GM23338 (cell line): ENCODE data around the gene HIF3A. TPM values are rescaled to one million over a fixed set of nuclear protein-coding genes. Genes with fewer than 3 reads are reported as not detected.

Experiments
- ATAC-seq: fragments of 200-7000 bp; cut with Tn5 transposase; 3 replicates; pipeline ENCODE4 v1.9.1; 2020
- DNase-seq: peaks from one replicate; pipeline ENCODE4 v3.0.0-alpha.2; 2015; ENCODE audit warnings: low spot score
- H2AFZ ChIP-seq: fragments of 200-600 bp; sonication (generic); 2 replicates; pipeline ENCODE4 v1.8.0; 2016; ENCODE audit warnings: antibody characterized with exemption, mild to moderate bottlenecking, moderate library complexity
- H3F3A ChIP-seq: fragments of 200-600 bp; sonication (generic); replicated peaks from 2 replicates; pipeline ENCODE4 v1.8.0; 2017; ENCODE audit warnings: antibody characterized with exemption, mixed run types, low read depth
- H3K27ac ChIP-seq: fragments of 200-600 bp; sonication (generic); 2 replicates; pipeline ENCODE4 v1.6.1; 2016; ENCODE audit warnings: low read depth
- H3K27me3 ChIP-seq: fragments of 200-600 bp; sonication (generic); 2 replicates; pipeline ENCODE4 v1.8.0; 2016; ENCODE audit warnings: mild to moderate bottlenecking, mixed run types, moderate library complexity; ENCODE audit not compliant: insufficient read depth
- H3K36me3 ChIP-seq: fragments of 200-600 bp; sonication (generic); 2 replicates; pipeline ENCODE4 v1.8.0; 2016; ENCODE audit warnings: mild to moderate bottlenecking; ENCODE audit not compliant: insufficient read depth
- H3K4me1 ChIP-seq: fragments of 200-600 bp; sonication (generic); 2 replicates; pipeline ENCODE4 v1.8.0; 2016; ENCODE audit warnings: mild to moderate bottlenecking, moderate library complexity; ENCODE audit not compliant: insufficient read depth
- H3K4me2 ChIP-seq: fragments of 200-600 bp; sonication (generic); 2 replicates; pipeline ENCODE4 v1.7.1; 2017; ENCODE audit warnings: mixed run types
- H3K4me3 ChIP-seq: fragments of 200-600 bp; sonication (generic); 2 replicates; pipeline ENCODE4 v1.6.1; 2016; ENCODE audit warnings: mixed run types
- H3K79me2 ChIP-seq: fragments of 200-600 bp; sonication (generic); replicated peaks from 2 replicates; pipeline ENCODE4 v1.8.0; 2017; ENCODE audit warnings: mild to moderate bottlenecking; ENCODE audit not compliant: insufficient read depth
- H3K9me2 ChIP-seq: fragments of 200-600 bp; sonication (generic); 2 replicates; pipeline ENCODE4 v1.8.0; 2017; ENCODE audit not compliant: insufficient read depth
- H4K20me1 ChIP-seq: fragments of 200-600 bp; sonication (generic); replicated peaks from 2 replicates; pipeline ENCODE4 v1.8.0; 2017; ENCODE audit warnings: mild to moderate bottlenecking; ENCODE audit not compliant: insufficient read depth
- H3K27ac Mint-ChIP-seq: 2 replicates; pipeline ENCODE4 v1.8.0; 2020; ENCODE audit warnings: inconsistent platforms, mild to moderate bottlenecking, moderate library complexity, mixed read lengths
- H3K27me3 Mint-ChIP-seq: 3 replicates; pipeline ENCODE4 v1.8.0; 2022; ENCODE audit warnings: low read depth, mild to moderate bottlenecking, moderate library complexity, mixed read lengths, inconsistent platforms; ENCODE audit not compliant: insufficient read depth, poor library complexity
- H3K36me3 Mint-ChIP-seq: 3 replicates; pipeline ENCODE4 v1.8.0; 2021; ENCODE audit warnings: low read depth, mild to moderate bottlenecking, inconsistent platforms, moderate library complexity, mixed read lengths
- H3K4me1 Mint-ChIP-seq: 3 replicates; pipeline ENCODE4 v1.8.0; 2020; ENCODE audit warnings: mild to moderate bottlenecking, inconsistent platforms, mixed read lengths
- H3K4me3 Mint-ChIP-seq: 3 replicates; pipeline ENCODE4 v1.8.0; 2021; ENCODE audit warnings: moderate library complexity, mild to moderate bottlenecking, inconsistent platforms, mixed read lengths
- H3K9me3 Mint-ChIP-seq: 3 replicates; pipeline ENCODE4 v1.8.0; 2020; ENCODE audit warnings: moderate library complexity, mild to moderate bottlenecking, inconsistent platforms, mixed read lengths
- CREB1 ChIP-seq: fragments of 250-450 bp; sonication (Bioruptor Pico); IDR thresholded peaks from 2 replicates; pipeline ENCODE4 v1.5.0; 2020; ENCODE audit warnings: low read depth, mild to moderate bottlenecking, moderate library complexity
- EZH2 ChIP-seq: fragments of 200-600 bp; sonication (generic); IDR thresholded peaks from one replicate; pipeline ENCODE4 v1.8.0; 2017; ENCODE audit warnings: antibody characterized with exemption, mild to moderate bottlenecking, low read depth; ENCODE audit not compliant: unreplicated experiment
- EZH2phosphoT487 ChIP-seq: fragments of 200-600 bp; sonication (generic); IDR thresholded peaks from one replicate; pipeline ENCODE4 v1.8.1; 2018; ENCODE audit warnings: antibody characterized with exemption; ENCODE audit not compliant: unreplicated experiment
- JUNB ChIP-seq: IDR thresholded peaks from one replicate; pipeline ENCODE4 v1.6.1; 2016; ENCODE audit warnings: antibody characterized with exemption; ENCODE audit not compliant: unreplicated experiment
- NANOG ChIP-seq: IDR thresholded peaks from 2 replicates; pipeline ENCODE4 v1.6.1; 2016; ENCODE audit warnings: antibody characterized with exemption, borderline replicate concordance
- POLR2AphosphoS5 ChIP-seq: IDR thresholded peaks from 2 replicates; pipeline ENCODE4 v1.6.1; 2016; ENCODE audit warnings: antibody characterized with exemption, low read depth
- STAT1 ChIP-seq: IDR thresholded peaks from one replicate; pipeline ENCODE4 v1.6.1; 2016; ENCODE audit warnings: antibody characterized with exemption; ENCODE audit not compliant: unreplicated experiment
- ZNF114 ChIP-seq: fragments of 250-450 bp; sonication (Bioruptor Pico); IDR thresholded peaks from 2 replicates; pipeline ENCODE4 v1.5.0; 2020; ENCODE audit warnings: mild to moderate bottlenecking, moderate library complexity
- ZNF331 ChIP-seq: fragments of 250-450 bp; sonication (Bioruptor Pico); IDR thresholded peaks from 2 replicates; pipeline ENCODE4 v1.5.0; 2020; ENCODE audit warnings: low read depth, mild to moderate bottlenecking, moderate library complexity
- polyA plus RNA-seq: library from polyadenylated mRNA; unstranded; fragments of >200 nt; fragmentation: Nextera tagmentation; extraction: Ambion mirVana; gene quantifications from 2 replicates; pipeline ENCODE4 v1.2.1, GENCODE V29; 2016
- total RNA-seq: library from RNA; depleted of rRNA; stranded (reverse); fragments of >200 nt; shearing (Covaris generic); gene quantifications from 2 replicates; pipeline ENCODE4 v1.2.3, GENCODE V29; 2014
- TF ChIP-seq, protein P1 (sequence below): IDR thresholded peaks from 2 replicates; pipeline ENCODE4 v1.6.1; 2016; ENCODE audit warnings: antibody characterized with exemption
- TF ChIP-seq, protein P2 (sequence below): fragments of 250-450 bp; sonication (Bioruptor Pico); IDR thresholded peaks from 2 replicates; pipeline ENCODE4 v1.5.0; 2020; ENCODE audit warnings: mild to moderate bottlenecking, moderate library complexity
- TF ChIP-seq, protein P3 (sequence below), 2 experiments: fragments of 200-600 bp in 1 of 2; sonication (generic) in 1 of 2; conservative IDR thresholded peaks; 2 replicates each; pipeline versions ENCODE4 v1.5.1 to v1.6.1; 2016 to 2017; ENCODE audit warnings: antibody characterized with exemption in 2 of 2, low read depth in 2 of 2, mild to moderate bottlenecking in 2 of 2, moderate library complexity in 1 of 2
- TF ChIP-seq, protein P4 (sequence below): IDR thresholded peaks from one replicate; pipeline ENCODE4 v1.6.1; 2018; ENCODE audit warnings: antibody characterized with exemption; ENCODE audit not compliant: unreplicated experiment

HIF3A gene
- total and polyA plus RNA-seq, 2 experiments from 2014 or later: 20.4 to 70.5 TPM

DNA sequence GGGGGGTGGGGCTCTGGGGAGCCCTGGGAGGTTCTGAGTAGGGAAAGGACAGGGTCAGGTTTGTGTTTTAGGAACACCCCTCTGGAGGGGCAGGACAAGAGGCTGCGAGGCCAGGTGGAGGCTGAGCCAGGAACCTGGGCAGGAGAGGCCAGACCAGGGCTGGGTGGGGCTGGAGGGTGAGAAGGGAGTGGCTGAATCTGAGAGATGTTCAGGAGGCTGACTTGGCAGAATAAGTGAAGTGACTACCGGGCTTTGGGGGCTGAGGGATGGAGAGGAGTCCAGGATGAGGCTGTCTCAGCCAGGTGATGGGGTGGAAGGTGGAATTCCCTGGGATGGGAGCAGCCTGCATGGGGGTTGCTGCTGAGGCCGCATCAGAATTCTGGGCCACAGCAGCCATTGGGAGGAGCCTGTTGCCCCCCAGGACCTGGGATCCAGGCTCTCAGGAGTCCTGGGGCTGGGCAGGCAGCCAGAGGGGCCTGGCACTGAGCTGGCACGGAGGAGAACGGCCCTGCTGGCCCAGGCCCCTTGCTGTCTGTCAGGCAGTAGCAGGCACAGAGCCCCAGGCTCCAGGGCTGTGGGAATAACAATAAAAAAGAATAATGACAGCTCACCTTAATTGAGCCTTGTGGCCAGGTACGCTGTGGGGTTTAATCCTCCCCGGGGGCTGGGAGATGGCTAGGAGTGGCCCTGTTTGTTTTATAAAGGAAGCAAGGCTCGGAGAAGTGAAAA, 53.4 kb downstream of the HIF3A start:
- H3K36me3 ChIP-seq: peaks cover 12% of the 10 kb centered on the region
- H3K79me2 ChIP-seq: peaks cover 62% of the 10 kb centered on the region

More for the DNA sequence above, 53.4 kb downstream of the HIF3A start:
- TF ChIP-seq EZH2phosphoT487 (no peak), CREB1 (CRISPR knock-in tag) (no peak), EZH2 (no peak), ZNF114 (CRISPR knock-in tag) (no peak), ZNF331 (no peak), STAT1 (no peak), POLR2AphosphoS5 (no peak), NANOG (no peak), JUNB (no peak)
- TF ChIP-seq, protein P1, sequence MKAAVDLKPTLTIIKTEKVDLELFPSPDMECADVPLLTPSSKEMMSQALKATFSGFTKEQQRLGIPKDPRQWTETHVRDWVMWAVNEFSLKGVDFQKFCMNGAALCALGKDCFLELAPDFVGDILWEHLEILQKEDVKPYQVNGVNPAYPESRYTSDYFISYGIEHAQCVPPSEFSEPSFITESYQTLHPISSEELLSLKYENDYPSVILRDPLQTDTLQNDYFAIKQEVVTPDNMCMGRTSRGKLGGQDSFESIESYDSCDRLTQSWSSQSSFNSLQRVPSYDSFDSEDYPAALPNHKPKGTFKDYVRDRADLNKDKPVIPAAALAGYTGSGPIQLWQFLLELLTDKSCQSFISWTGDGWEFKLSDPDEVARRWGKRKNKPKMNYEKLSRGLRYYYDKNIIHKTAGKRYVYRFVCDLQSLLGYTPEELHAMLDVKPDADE: no peak
- TF ChIP-seq, protein P2, sequence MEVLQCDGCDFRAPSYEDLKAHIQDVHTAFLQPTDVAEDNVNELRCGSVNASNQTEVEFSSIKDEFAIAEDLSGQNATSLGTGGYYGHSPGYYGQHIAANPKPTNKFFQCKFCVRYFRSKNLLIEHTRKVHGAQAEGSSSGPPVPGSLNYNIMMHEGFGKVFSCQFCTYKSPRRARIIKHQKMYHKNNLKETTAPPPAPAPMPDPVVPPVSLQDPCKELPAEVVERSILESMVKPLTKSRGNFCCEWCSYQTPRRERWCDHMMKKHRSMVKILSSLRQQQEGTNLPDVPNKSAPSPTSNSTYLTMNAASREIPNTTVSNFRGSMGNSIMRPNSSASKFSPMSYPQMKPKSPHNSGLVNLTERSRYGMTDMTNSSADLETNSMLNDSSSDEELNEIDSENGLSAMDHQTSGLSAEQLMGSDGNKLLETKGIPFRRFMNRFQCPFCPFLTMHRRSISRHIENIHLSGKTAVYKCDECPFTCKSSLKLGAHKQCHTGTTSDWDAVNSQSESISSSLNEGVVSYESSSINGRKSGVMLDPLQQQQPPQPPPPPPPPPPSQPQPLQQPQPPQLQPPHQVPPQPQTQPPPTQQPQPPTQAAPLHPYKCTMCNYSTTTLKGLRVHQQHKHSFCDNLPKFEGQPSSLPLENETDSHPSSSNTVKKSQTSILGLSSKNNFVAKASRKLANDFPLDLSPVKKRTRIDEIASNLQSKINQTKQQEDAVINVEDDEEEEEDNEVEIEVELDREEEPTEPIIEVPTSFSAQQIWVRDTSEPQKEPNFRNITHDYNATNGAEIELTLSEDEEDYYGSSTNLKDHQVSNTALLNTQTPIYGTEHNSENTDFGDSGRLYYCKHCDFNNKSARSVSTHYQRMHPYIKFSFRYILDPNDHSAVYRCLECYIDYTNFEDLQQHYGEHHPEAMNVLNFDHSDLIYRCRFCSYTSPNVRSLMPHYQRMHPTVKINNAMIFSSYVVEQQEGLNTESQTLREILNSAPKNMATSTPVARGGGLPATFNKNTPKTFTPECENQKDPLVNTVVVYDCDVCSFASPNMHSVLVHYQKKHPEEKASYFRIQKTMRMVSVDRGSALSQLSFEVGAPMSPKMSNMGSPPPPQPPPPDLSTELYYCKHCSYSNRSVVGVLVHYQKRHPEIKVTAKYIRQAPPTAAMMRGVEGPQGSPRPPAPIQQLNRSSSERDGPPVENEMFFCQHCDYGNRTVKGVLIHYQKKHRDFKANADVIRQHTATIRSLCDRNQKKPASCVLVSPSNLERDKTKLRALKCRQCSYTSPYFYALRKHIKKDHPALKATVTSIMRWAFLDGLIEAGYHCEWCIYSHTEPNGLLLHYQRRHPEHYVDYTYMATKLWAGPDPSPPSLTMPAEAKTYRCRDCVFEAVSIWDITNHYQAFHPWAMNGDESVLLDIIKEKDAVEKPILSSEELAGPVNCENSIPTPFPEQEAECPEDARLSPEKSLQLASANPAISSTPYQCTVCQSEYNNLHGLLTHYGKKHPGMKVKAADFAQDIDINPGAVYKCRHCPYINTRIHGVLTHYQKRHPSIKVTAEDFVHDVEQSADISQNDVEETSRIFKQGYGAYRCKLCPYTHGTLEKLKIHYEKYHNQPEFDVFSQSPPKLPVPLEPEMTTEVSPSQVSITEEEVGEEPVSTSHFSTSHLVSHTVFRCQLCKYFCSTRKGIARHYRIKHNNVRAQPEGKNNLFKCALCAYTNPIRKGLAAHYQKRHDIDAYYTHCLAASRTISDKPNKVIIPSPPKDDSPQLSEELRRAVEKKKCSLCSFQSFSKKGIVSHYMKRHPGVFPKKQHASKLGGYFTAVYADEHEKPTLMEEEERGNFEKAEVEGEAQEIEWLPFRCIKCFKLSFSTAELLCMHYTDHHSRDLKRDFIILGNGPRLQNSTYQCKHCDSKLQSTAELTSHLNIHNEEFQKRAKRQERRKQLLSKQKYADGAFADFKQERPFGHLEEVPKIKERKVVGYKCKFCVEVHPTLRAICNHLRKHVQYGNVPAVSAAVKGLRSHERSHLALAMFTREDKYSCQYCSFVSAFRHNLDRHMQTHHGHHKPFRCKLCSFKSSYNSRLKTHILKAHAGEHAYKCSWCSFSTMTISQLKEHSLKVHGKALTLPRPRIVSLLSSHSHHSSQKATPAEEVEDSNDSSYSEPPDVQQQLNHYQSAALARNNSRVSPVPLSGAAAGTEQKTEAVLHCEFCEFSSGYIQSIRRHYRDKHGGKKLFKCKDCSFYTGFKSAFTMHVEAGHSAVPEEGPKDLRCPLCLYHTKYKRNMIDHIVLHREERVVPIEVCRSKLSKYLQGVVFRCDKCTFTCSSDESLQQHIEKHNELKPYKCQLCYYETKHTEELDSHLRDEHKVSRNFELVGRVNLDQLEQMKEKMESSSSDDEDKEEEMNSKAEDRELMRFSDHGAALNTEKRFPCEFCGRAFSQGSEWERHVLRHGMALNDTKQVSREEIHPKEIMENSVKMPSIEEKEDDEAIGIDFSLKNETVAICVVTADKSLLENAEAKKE (CRISPR knock-in tag): no peak
- TF ChIP-seq, protein P3, sequence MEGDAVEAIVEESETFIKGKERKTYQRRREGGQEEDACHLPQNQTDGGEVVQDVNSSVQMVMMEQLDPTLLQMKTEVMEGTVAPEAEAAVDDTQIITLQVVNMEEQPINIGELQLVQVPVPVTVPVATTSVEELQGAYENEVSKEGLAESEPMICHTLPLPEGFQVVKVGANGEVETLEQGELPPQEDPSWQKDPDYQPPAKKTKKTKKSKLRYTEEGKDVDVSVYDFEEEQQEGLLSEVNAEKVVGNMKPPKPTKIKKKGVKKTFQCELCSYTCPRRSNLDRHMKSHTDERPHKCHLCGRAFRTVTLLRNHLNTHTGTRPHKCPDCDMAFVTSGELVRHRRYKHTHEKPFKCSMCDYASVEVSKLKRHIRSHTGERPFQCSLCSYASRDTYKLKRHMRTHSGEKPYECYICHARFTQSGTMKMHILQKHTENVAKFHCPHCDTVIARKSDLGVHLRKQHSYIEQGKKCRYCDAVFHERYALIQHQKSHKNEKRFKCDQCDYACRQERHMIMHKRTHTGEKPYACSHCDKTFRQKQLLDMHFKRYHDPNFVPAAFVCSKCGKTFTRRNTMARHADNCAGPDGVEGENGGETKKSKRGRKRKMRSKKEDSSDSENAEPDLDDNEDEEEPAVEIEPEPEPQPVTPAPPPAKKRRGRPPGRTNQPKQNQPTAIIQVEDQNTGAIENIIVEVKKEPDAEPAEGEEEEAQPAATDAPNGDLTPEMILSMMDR (conservative IDR thresholded peaks at IDR 0.05; ENCODE audit: low read depth in 2 of 2): no peak
- TF ChIP-seq, protein P4, sequence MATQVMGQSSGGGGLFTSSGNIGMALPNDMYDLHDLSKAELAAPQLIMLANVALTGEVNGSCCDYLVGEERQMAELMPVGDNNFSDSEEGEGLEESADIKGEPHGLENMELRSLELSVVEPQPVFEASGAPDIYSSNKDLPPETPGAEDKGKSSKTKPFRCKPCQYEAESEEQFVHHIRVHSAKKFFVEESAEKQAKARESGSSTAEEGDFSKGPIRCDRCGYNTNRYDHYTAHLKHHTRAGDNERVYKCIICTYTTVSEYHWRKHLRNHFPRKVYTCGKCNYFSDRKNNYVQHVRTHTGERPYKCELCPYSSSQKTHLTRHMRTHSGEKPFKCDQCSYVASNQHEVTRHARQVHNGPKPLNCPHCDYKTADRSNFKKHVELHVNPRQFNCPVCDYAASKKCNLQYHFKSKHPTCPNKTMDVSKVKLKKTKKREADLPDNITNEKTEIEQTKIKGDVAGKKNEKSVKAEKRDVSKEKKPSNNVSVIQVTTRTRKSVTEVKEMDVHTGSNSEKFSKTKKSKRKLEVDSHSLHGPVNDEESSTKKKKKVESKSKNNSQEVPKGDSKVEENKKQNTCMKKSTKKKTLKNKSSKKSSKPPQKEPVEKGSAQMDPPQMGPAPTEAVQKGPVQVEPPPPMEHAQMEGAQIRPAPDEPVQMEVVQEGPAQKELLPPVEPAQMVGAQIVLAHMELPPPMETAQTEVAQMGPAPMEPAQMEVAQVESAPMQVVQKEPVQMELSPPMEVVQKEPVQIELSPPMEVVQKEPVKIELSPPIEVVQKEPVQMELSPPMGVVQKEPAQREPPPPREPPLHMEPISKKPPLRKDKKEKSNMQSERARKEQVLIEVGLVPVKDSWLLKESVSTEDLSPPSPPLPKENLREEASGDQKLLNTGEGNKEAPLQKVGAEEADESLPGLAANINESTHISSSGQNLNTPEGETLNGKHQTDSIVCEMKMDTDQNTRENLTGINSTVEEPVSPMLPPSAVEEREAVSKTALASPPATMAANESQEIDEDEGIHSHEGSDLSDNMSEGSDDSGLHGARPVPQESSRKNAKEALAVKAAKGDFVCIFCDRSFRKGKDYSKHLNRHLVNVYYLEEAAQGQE: no peak
- Mint-ChIP-seq H3K36me3 (peaks cover 37% of the 10 kb centered on the region), H3K4me3 (peak overlapping the region; percentile 40; the same call in 1 of the 3 replicates), H3K27ac (no peak overlapping the region), H3K9me3 (peaks cover 3% of the 10 kb centered on the region; the same call in 1 of the 3 replicates), H3K27me3 (peaks cover 16% of the 10 kb centered on the region), H3K4me1 (peaks cover 40% of the 10 kb centered on the region)
- Histone ChIP-seq H3K4me1 (peaks cover 26% of the 10 kb centered on the region), H3F3A (no peaks in the 10 kb centered on the region), H3K27ac (0 out of 2 replicates have a peak overlapping the region, but pooled peaks have one; percentile 78), H3K4me3 (no peak overlapping the region), H2AFZ (no peak overlapping the region), H4K20me1 (peaks cover 18% of the 10 kb centered on the region), H3K27me3 (no peaks in the 10 kb centered on the region), H3K4me2 (peak overlapping the region; percentile 55; the same call in 1 of the 2 replicates), H3K9me2 (no peaks in the 10 kb centered on the region)
- DNase-seq (no peak), ATAC-seq (no peak)
